Measurements from ENCODE around the gene RSAD2. TPM values are rescaled to one million over a fixed set of nuclear protein-coding genes. Genes with fewer than 3 reads are reported as not detected.

The RSAD2 gene
- total and polyA plus RNA-seq, 9 of the 15 experiments (the other 6 are each of a cell fraction or from before 2014, with no cell fraction given) = 0.15 to 1.4 (median 0.28) TPM

DNA sequence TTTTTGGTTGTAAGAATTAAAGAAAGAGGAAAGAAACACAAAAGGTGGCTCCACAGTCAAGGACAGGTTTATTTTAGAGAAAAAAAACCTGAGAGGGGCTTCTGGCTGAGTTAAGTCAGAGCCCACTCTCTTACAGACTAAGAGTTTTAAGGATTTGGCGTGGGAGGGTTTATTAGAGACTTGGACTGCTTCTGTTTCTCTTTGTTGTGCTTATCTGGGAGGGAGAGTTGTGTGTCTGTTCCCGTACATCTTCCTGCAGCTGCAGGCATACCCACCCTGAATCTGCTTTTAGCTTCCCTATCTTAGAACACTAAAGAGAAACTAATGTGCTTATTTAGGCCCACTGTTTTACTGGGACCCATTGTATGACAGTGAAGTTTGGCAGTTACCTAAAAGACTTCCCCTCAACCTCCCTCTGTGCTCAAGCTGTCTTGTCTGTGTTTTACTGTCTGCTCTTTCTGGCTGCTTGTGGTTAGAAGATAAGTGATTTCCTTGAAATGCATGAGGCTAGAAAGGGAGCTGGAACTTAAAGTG is 2.7 kb downstream of the RSAD2 start (continued):
- TF ChIP-seq, protein P1, sequence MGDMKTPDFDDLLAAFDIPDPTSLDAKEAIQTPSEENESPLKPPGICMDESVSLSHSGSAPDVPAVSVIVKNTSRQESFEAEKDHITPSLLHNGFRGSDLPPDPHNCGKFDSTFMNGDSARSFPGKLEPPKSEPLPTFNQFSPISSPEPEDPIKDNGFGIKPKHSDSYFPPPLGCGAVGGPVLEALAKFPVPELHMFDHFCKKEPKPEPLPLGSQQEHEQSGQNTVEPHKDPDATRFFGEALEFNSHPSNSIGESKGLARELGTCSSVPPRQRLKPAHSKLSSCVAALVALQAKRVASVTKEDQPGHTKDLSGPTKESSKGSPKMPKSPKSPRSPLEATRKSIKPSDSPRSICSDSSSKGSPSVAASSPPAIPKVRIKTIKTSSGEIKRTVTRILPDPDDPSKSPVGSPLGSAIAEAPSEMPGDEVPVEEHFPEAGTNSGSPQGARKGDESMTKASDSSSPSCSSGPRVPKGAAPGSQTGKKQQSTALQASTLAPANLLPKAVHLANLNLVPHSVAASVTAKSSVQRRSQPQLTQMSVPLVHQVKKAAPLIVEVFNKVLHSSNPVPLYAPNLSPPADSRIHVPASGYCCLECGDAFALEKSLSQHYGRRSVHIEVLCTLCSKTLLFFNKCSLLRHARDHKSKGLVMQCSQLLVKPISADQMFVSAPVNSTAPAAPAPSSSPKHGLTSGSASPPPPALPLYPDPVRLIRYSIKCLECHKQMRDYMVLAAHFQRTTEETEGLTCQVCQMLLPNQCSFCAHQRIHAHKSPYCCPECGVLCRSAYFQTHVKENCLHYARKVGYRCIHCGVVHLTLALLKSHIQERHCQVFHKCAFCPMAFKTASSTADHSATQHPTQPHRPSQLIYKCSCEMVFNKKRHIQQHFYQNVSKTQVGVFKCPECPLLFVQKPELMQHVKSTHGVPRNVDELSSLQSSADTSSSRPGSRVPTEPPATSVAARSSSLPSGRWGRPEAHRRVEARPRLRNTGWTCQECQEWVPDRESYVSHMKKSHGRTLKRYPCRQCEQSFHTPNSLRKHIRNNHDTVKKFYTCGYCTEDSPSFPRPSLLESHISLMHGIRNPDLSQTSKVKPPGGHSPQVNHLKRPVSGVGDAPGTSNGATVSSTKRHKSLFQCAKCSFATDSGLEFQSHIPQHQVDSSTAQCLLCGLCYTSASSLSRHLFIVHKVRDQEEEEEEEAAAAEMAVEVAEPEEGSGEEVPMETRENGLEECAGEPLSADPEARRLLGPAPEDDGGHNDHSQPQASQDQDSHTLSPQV (IDR thresholded peaks at IDR 0.05) = no peak
- TF ChIP-seq KLF10 (CRISPR knock-in tag; IDR thresholded peaks at IDR 0.05) (no peak), NCOA2 (IDR thresholded peaks at IDR 0.05; ENCODE audit: partially characterized antibody in 2 of 2) (peak in 1 of 2 experiments; percentile 61), BDP1 (IDR thresholded peaks at IDR 0.05; ENCODE audit: insufficient read depth, insufficient read length) (no peak), KHSRP (IDR thresholded peaks at IDR 0.05) (0 out of 2 replicates have a peak, but pooled peaks have one; percentile 27), EGR1 (conservative IDR thresholded peaks at IDR 0.05) (peak; percentile 76), DMBX1 (CRISPR knock-in tag; IDR thresholded peaks at IDR 0.05; ENCODE audit: borderline replicate concordance) (0 out of 2 replicates have a peak, but pooled peaks have one; percentile 14), RBM25 (IDR thresholded peaks at IDR 0.05; ENCODE audit: low read depth, low read length, severe bottlenecking) (peak; percentile 98), CBX8 (IDR thresholded peaks at IDR 0.05; ENCODE audit: borderline replicate concordance, extremely low read depth, low read depth, low read length, poor library complexity, severe bottlenecking) (no peak), ZFP36 (IDR thresholded peaks at IDR 0.05; ENCODE audit: low read depth, low read length, partially characterized antibody) (no peak), FOXK1 (CRISPR knock-in tag; IDR thresholded peaks at IDR 0.05; ENCODE audit: borderline replicate concordance) (no peak), RCOR1 (IDR thresholded peaks at IDR 0.05; ENCODE audit: borderline replicate concordance in 1 of 2, low read depth in 2 of 2, low read length in 2 of 2) (peak in 1 of 2 experiments; percentile 83; a peak in 3 of 4 replicates), ZNF224 (CRISPR knock-in tag; IDR thresholded peaks at IDR 0.05) (no peak), CCNT2 (IDR thresholded peaks at IDR 0.05; ENCODE audit: borderline replicate concordance, extremely low read depth, insufficient read length, low read depth, low read length) (no peak), HDAC2 (IDR thresholded peaks at IDR 0.05) (peak; percentile 80), NFXL1 (CRISPR knock-in tag; IDR thresholded peaks at IDR 0.05) (no peak), ZBED1 (IDR thresholded peaks at IDR 0.05) (no peak), ARID3B (CRISPR knock-in tag; IDR thresholded peaks at IDR 0.05; ENCODE audit: borderline replicate concordance) (no peak), NONO (IDR thresholded peaks at IDR 0.05; ENCODE audit: low read depth in 2 of 2, low read length in 1 of 2) (no peak; a peak in 1 of 4 replicates)
- TF ChIP-seq, protein P2, sequence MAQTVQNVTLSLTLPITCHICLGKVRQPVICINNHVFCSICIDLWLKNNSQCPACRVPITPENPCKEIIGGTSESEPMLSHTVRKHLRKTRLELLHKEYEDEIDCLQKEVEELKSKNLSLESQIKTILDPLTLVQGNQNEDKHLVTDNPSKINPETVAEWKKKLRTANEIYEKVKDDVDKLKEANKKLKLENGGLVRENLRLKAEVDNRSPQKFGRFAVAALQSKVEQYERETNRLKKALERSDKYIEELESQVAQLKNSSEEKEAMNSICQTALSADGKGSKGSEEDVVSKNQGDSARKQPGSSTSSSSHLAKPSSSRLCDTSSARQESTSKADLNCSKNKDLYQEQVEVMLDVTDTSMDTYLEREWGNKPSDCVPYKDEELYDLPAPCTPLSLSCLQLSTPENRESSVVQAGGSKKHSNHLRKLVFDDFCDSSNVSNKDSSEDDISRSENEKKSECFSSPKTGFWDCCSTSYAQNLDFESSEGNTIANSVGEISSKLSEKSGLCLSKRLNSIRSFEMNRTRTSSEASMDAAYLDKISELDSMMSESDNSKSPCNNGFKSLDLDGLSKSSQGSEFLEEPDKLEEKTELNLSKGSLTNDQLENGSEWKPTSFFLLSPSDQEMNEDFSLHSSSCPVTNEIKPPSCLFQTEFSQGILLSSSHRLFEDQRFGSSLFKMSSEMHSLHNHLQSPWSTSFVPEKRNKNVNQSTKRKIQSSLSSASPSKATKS (CRISPR knock-in tag; IDR thresholded peaks at IDR 0.05) = no peak
